GM15510 (cell line): ENCODE results near the gene RHOG.
A peak's percentile ranks its signal among the peaks of the same experiment; 100 is the strongest.

Experiments
- POLR2A ChIP-seq: IDR thresholded peaks from 3 replicates; pipeline ENCODE4 v1.6.1; 2011; ENCODE audit warnings: borderline replicate concordance; ENCODE audit not compliant: insufficient read length; ENCODE audit errors: extremely low read depth

RHOG gene

GRCh38 chr11:3827434-3828186 is 13.1 kb downstream of the RHOG start:
- no peak for TF ChIP-seq POLR2A

DNA sequence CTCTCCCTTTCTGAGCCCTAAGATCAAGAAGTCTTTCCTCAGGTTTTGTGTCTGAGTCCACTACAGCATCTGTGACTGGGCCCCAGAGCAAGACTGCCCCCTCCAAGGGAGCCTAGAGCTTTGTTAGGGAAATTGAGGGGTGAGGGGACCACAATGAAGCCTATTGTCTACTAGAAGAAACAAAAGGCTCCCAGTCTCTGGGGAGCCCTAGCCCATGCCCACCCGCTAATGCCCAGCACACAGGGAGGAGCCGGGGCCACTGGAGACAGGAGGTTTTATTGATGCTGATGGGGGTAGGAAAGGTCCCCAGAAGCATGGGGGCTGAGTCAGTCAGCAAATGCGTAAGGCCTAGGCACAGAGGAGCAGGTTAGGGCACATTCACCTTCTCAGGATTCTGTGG is 14.0 kb downstream of the RHOG start:
- TF ChIP-seq POLR2A = no peak

GRCh38 chr11:3825473-3826154 is 15.1 kb downstream of the RHOG start:
- peak; percentile 21 for TF ChIP-seq POLR2A

DNA sequence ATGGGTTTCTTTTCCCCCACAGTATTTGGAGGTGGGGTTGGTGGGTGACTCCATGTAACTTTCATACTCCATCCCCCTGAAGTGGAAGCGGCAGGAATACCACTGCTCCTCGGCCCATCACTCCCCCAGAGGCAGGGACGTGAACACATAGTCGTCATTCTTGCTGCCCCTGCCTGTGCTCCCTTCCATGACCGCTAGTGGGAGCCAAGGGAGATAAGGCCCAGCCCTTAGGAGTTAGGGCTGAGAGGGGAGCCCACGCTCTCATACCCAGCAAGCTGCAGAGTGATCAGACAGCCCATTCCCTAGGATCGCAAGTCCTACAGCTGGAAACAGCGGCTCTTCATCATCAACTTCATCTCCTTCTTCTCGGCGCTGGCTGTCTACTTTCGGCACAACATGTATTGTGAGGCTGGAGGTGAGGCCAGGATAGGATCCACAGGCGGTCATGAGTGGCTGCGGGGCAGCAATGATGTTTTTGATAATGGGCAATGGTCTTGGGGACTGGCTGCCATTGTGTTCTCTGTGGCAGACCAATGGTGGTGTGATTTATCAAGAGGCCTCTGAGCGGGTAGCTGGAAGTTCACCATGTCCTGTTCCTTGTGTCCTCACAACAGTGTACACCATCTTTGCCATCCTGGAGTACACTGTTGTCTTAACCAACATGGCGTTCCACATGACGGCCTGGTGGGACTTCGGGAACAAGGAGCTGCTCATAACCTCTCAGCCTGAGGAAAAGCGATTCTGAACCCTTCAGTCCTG is 15.9 kb downstream of the RHOG start:
- TF ChIP-seq POLR2A = no peak

- no peak for TF ChIP-seq POLR2A
These were observed 16.8 kb downstream of the RHOG start for GRCh38 chr11:3823762-3824506.

- no peak for TF ChIP-seq POLR2A
These were observed 17.5 kb downstream of the RHOG start for GRCh38 chr11:3823303-3823702.

DNA sequence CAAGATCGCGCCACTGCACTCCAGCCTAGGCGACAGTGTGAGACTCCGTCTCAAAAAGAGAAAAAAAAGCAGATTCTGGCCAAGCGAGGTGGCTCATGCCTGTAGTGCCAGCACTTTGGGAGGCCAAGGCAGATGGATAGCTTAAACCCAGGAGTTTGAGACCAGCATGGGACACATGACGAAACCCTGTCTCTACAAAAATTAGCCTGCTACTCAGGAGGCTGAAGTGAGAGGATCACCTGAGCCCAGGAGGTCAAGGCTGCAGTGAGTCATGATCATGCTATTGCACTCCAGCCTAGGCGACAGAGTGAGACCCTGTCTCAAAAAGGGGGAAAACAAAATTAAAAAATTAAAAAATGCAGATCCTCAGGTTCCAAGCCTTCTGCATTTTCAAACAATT is 18.4 kb downstream of the RHOG start:
- TF ChIP-seq POLR2A = no peak

- no peak for TF ChIP-seq POLR2A
These were observed 19.8 kb downstream of the RHOG start for GRCh38 chr11:3820971-3821370.

DNA sequence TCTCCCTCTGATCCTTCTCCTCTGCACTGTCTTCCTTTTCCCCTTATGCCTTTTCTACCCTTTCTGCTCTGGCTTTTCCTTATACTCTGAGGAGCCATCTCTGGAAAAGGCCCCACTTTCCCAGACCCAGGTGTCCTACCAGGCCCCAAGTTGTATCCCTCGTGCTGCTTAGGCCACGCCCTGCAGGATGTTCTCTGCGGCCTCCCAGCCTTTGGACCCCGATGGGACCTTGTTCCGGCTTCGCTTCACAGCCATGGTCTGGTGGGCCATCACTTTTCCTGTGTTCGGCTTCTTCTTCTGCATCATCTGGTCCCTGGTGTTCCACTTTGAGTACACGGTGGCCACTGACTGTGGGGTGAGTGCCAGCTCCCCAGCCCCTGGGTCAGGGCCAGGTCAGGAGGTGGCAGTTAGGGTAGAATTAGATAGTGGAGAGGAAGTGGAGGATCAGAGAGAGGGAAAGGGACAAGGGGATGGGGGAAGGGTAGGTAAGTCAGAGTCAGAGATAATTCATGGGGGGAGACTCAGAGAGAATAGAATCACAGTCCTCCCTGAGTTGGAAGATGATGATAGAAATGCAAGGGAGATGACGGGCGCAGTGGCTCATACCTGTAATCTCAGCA is 23.5 kb downstream of the RHOG start:
- no peak for TF ChIP-seq POLR2A

- no peak for TF ChIP-seq POLR2A
These were observed 24.1 kb downstream of the RHOG start for GRCh38 chr11:3816673-3817072.

- TF ChIP-seq POLR2A = no peak
These were observed 24.9 kb downstream of the RHOG start for GRCh38 chr11:3815845-3816244.

GRCh38 chr11:3810951-3811350 is 29.8 kb downstream of the RHOG start:
- TF ChIP-seq POLR2A = no peak

GRCh38 chr11:3810446-3810845 is 30.3 kb downstream of the RHOG start:
- TF ChIP-seq POLR2A = no peak

DNA sequence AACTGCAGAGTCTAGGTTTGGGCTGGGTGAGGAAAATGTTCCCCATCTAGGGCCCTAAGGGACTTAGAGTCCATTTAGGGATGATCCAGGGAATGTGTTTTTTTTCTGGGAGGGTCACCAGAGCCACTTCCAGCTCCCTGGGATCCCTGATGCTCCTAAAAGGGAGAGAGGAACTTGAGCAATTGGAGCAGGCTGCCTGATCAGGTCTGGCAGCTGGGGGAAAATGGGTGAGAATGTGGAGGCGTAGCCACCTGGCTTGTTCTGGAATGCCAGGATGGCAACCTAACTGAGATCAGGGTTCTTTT is 31.2 kb downstream of the RHOG start:
- no peak for TF ChIP-seq POLR2A
